NCI-H187 treated with DMSO at 0.1 percent for 48 hours (cell line): ENCODE measurements around the gene TMEM92.
"Not testable (repeated sequence)": the region's sequence is repeated elsewhere in the genome, so short reads cannot be mapped to it uniquely, and the experiment has no call there.

ENCODE experiments used
- DNase-seq: peaks from one replicate; lab custom pipeline; 2025; lab: John Stamatoyannopoulos, UW

The TMEM92 gene

GRCh38 chr17:50301891-50302584 is 27.8 kb downstream of the TMEM92 start:
- DNase-seq, result no peak

GRCh38 chr17:50303051-50303450 is 28.8 kb downstream of the TMEM92 start:
- DNase-seq, result no peak

GRCh38 chr17:50303596-50303995 is 29.3 kb downstream of the TMEM92 start:
- DNase-seq, result no peak

- DNase-seq, result no peak
These were observed 30.6 kb downstream of the TMEM92 start for GRCh38 chr17:50304781-50305404.

- no peak for DNase-seq
These were observed 33.4 kb downstream of the TMEM92 start for GRCh38 chr17:50307654-50308053.

GRCh38 chr17:50308666-50309065 is 34.4 kb downstream of the TMEM92 start:
- no peak for DNase-seq

- DNase-seq, result no peak
These were observed 36.3 kb downstream of the TMEM92 start for GRCh38 chr17:50310455-50311111.

- no peak for DNase-seq
These were observed 36.8 kb downstream of the TMEM92 start for GRCh38 chr17:50311112-50311460.

GRCh38 chr17:50311483-50311882 is 37.2 kb downstream of the TMEM92 start:
- no peak for DNase-seq

- no peak for DNase-seq
These were observed 38.0 kb downstream of the TMEM92 start for GRCh38 chr17:50312308-50312707.

- no peak for DNase-seq
These were observed 40.3 kb downstream of the TMEM92 start for GRCh38 chr17:50314456-50315011.

GRCh38 chr17:50316016-50316587 is 41.8 kb downstream of the TMEM92 start:
- DNase-seq, result peak; percentile 44

- not testable (repeated sequence) for DNase-seq
These were observed 42.4 kb downstream of the TMEM92 start for GRCh38 chr17:50316660-50317059.

- DNase-seq, result no peak
These were observed 42.9 kb downstream of the TMEM92 start for GRCh38 chr17:50317121-50317520.

- DNase-seq, result no peak
These were observed 44.4 kb downstream of the TMEM92 start for GRCh38 chr17:50318501-50319285.

GRCh38 chr17:50319306-50320004 is 45.2 kb downstream of the TMEM92 start:
- no peak for DNase-seq

GRCh38 chr17:50322271-50322670 is 48.0 kb downstream of the TMEM92 start:
- no peak for DNase-seq

- DNase-seq, result no peak
These were observed 48.8 kb downstream of the TMEM92 start for GRCh38 chr17:50323060-50323459.

GRCh38 chr17:50325906-50326305 is 51.6 kb downstream of the TMEM92 start:
- DNase-seq, result no peak

GRCh38 chr17:50326831-50327364 is 52.6 kb downstream of the TMEM92 start:
- no peak for DNase-seq
